MM.1S (cell line): ENCODE results near the gene SLC4A8.

Experiments
- CTCF ChIP-seq: fragments of 300-600 bp; sonication (generic); IDR thresholded peaks from 2 replicates; pipeline ENCODE4 v1.5.1; 2016; ENCODE audit warnings: antibody characterized with exemption, low read length, mixed read lengths
- EZH2 ChIP-seq: fragments of 300-600 bp; sonication (generic); optimal IDR thresholded peaks from 2 replicates; pipeline ENCODE3; 2017; ENCODE audit warnings: low read depth, mild to moderate bottlenecking, antibody characterized with exemption, low read length, mixed read lengths
- EZH2phosphoT487 ChIP-seq: fragments of 300-600 bp; sonication (generic); IDR thresholded peaks from 2 replicates; pipeline ENCODE4 v1.6.1; 2018; ENCODE audit warnings: antibody characterized with exemption, low read length

GRCh38 chr12:51407604-51408003 is 17.0 kb upstream of the SLC4A8 start:
- no peak for TF ChIP-seq CTCF
- TF ChIP-seq EZH2 = no peak
- no peak for TF ChIP-seq EZH2phosphoT487
